IMR-90 (cell line): ENCODE measurements around the gene RPS19. TPM values are rescaled to one million over a fixed set of nuclear protein-coding genes. Genes with fewer than 3 reads are reported as not detected.

Experiments
- ATAC-seq: fragments of 200-7000 bp; cut with Tn5 transposase; 2 replicates; pipeline ENCODE4 v1.9.1; 2020; ENCODE audit warnings: low read depth, mild to moderate bottlenecking, moderate library complexity
- Bru-seq: library from RNA; stranded (reverse); fragments of 400-500 nt; gene quantifications from one replicate; lab custom pipeline; 2021; lab: Mats Ljungman, UMichigan
- BruChase-seq, 2 experiments: library from RNA; stranded (reverse); fragments of 400-500 nt; gene quantifications; one replicate each; lab custom pipeline; 2021; lab: Mats Ljungman, UMichigan
- BruUV-seq: library from RNA; stranded (reverse); fragments of 400-500 nt; replicated peaks from 2 replicates; lab custom pipeline; 2021; lab: Mats Ljungman, UMichigan
- CTCF ChIA-PET: fragments of 300-600 bp; formaldehyde crosslinking; extraction: SDS; loops from one replicate; lab custom pipeline; 2021; ENCODE audit warnings: antibody characterized with exemption; lab: Yijun Ruan, JAX
- POLR2A ChIA-PET: fragments of 300-600 bp; sonication (Branson Sonifier 250); formaldehyde crosslinking; loops from one replicate; lab custom pipeline; 2022; ENCODE audit warnings: antibody characterized with exemption; ENCODE audit not compliant: unreplicated experiment; lab: Charles Lee
- DNase-seq: peaks from one replicate; pipeline ENCODE4 v3.0.0; 2013
- H2AFZ ChIP-seq: replicated peaks from 2 replicates; pipeline ENCODE3; 2013; ENCODE audit warnings: low read length, mild to moderate bottlenecking; ENCODE audit not compliant: poor library complexity
- H2AK5ac ChIP-seq: 2 replicates; pipeline ENCODE4 v1.6.1; 2013; ENCODE audit warnings: low read depth, low read length, inconsistent platforms
- H2AK9ac ChIP-seq: replicated peaks from 2 replicates; pipeline ENCODE3; 2013; ENCODE audit warnings: mild to moderate bottlenecking, low read depth, low read length, moderate library complexity; ENCODE audit not compliant: poor library complexity
- H2BK120ac ChIP-seq: 2 replicates; pipeline ENCODE4 v1.6.1; 2013; ENCODE audit warnings: low read depth, low read length, inconsistent platforms
- H2BK15ac ChIP-seq: 3 replicates; pipeline ENCODE4 v1.6.1; 2013; ENCODE audit warnings: low read depth, low read length, inconsistent platforms
- H2BK20ac ChIP-seq: 2 replicates; pipeline ENCODE4 v1.6.1; 2013; ENCODE audit warnings: low read depth, mild to moderate bottlenecking, inconsistent platforms, low read length, moderate library complexity
- H2BK5ac ChIP-seq: 2 replicates; pipeline ENCODE4 v1.6.1; 2013; ENCODE audit warnings: mild to moderate bottlenecking, low read depth, low read length, inconsistent platforms; ENCODE audit not compliant: poor library complexity, severe bottlenecking
- H3K14ac ChIP-seq: replicated peaks from 2 replicates; pipeline ENCODE4 v1.6.1; 2013; ENCODE audit warnings: low read depth, low read length, inconsistent platforms
- H3K18ac ChIP-seq: 2 replicates; pipeline ENCODE4 v1.6.1; 2013; ENCODE audit warnings: low read depth, low read length, control low read depth
- H3K23ac ChIP-seq: 2 replicates; pipeline ENCODE4 v1.6.1; 2013; ENCODE audit warnings: low read depth, low read length, inconsistent platforms
- H3K27ac ChIP-seq: 2 replicates; pipeline ENCODE4 v1.5.1; 2013; ENCODE audit warnings: mild to moderate bottlenecking, control low read depth, low read length; ENCODE audit not compliant: insufficient read depth
- H3K27me3 ChIP-seq: 2 replicates; pipeline ENCODE4 v1.6.1; 2013; ENCODE audit warnings: low read length; ENCODE audit not compliant: control insufficient read depth, insufficient read depth
- H3K36me3 ChIP-seq: 2 replicates; pipeline ENCODE4 v1.6.1; 2013; ENCODE audit warnings: low read length, mixed read lengths; ENCODE audit not compliant: control insufficient read depth, insufficient read depth
- H3K4ac ChIP-seq: 2 replicates; pipeline ENCODE4 v1.6.1; 2013; ENCODE audit warnings: low read depth, low read length, inconsistent platforms
- H3K4me1 ChIP-seq: 2 replicates; pipeline ENCODE4 v1.6.1; 2013; ENCODE audit warnings: low read length, mixed read lengths; ENCODE audit not compliant: control insufficient read depth, insufficient read depth
- H3K4me2 ChIP-seq: 2 replicates; pipeline ENCODE4 v1.6.1; 2013; ENCODE audit warnings: low read depth, mild to moderate bottlenecking, control low read depth, low read length, moderate library complexity
- H3K4me3 ChIP-seq: 2 replicates; pipeline ENCODE4 v1.5.1; 2013; ENCODE audit warnings: low read depth, mild to moderate bottlenecking, control low read depth, low read length, moderate library complexity; ENCODE audit not compliant: insufficient read depth
- H3K56ac ChIP-seq: 2 replicates; pipeline ENCODE4 v1.6.1; 2013; ENCODE audit warnings: low read length, inconsistent platforms; ENCODE audit not compliant: insufficient read depth; ENCODE audit errors: extremely low read depth
- H3K79me1 ChIP-seq, 2 experiments: 2 replicates each; pipeline ENCODE4 v1.6.1; 2013; ENCODE audit warnings: low read length in 2 of 2, inconsistent platforms in 1 of 2, low read depth in 1 of 2
- H3K9ac ChIP-seq: 2 replicates; pipeline ENCODE4 v1.6.1; 2013; ENCODE audit warnings: low read depth, low read length, control low read depth
- H3K9me1 ChIP-seq: 2 replicates; pipeline ENCODE4 v1.6.1; 2013; ENCODE audit warnings: low read length, inconsistent platforms; ENCODE audit not compliant: insufficient read depth
- H3K9me3 ChIP-seq: 2 replicates; pipeline ENCODE4 v1.6.1; 2013; ENCODE audit warnings: low read length; ENCODE audit not compliant: control insufficient read depth, insufficient read depth
- H4K20me1 ChIP-seq: 2 replicates; pipeline ENCODE4 v1.6.1; 2013; ENCODE audit warnings: low read length, inconsistent platforms; ENCODE audit not compliant: insufficient read depth
- H4K5ac ChIP-seq: 2 replicates; pipeline ENCODE4 v1.6.1; 2013; ENCODE audit warnings: mild to moderate bottlenecking, low read depth, low read length, control low read depth
- H4K8ac ChIP-seq, 2 experiments: 2 replicates each; pipeline ENCODE4 v1.6.1; 2013; ENCODE audit warnings: low read depth in 2 of 2, low read length in 2 of 2, control low read depth in 1 of 2, inconsistent platforms in 1 of 2
- H4K91ac ChIP-seq: 2 replicates; pipeline ENCODE4 v1.6.1; 2013; ENCODE audit warnings: low read depth, low read length, inconsistent platforms; ENCODE audit not compliant: insufficient read depth
- CEBPB ChIP-seq: IDR thresholded peaks from 2 replicates; pipeline ENCODE4 v1.6.1; 2012; ENCODE audit warnings: low read depth, low read length, improper control_type of control experiment
- CHD1 ChIP-seq: IDR thresholded peaks from 2 replicates; pipeline ENCODE4 v1.6.1; 2012; ENCODE audit warnings: low read depth, low read length, improper control_type of control experiment
- CTCF ChIP-seq: conservative IDR thresholded peaks from 2 replicates; pipeline ENCODE4 v1.5.1; 2012; ENCODE audit warnings: mild to moderate bottlenecking, low read depth, low read length, improper control_type of control experiment
- ELK1 ChIP-seq: fragments of 150-350 bp; IDR thresholded peaks from 2 replicates; pipeline ENCODE4 v1.6.1; 2016; ENCODE audit warnings: low read depth, mild to moderate bottlenecking, low read length, moderate library complexity, borderline replicate concordance
- FOS ChIP-seq: fragments of 150-350 bp; IDR thresholded peaks from 2 replicates; pipeline ENCODE4 v1.6.1; 2016; ENCODE audit warnings: low read depth, low read length
- MAFK ChIP-seq: IDR thresholded peaks from 2 replicates; pipeline ENCODE4 v1.6.1; 2012; ENCODE audit warnings: low read depth, low read length, improper control_type of control experiment
- MAZ ChIP-seq: IDR thresholded peaks from 2 replicates; pipeline ENCODE4 v1.6.1; 2012; ENCODE audit warnings: low read depth, mild to moderate bottlenecking, low read length, improper control_type of control experiment, moderate library complexity, borderline replicate concordance
- MXI1 ChIP-seq: IDR thresholded peaks from 2 replicates; pipeline ENCODE4 v1.6.1; 2012; ENCODE audit warnings: low read depth, mild to moderate bottlenecking, low read length, moderate library complexity, borderline replicate concordance
- NFE2L2 ChIP-seq: fragments of 150-350 bp; IDR thresholded peaks from 2 replicates; pipeline ENCODE4 v1.6.1; 2016; ENCODE audit warnings: low read depth, mild to moderate bottlenecking, low read length
- POLR2A ChIP-seq: IDR thresholded peaks from 2 replicates; pipeline ENCODE4 v1.6.1; 2012; ENCODE audit warnings: mild to moderate bottlenecking, low read depth, low read length
- RAD21 ChIP-seq: IDR thresholded peaks from 2 replicates; pipeline ENCODE4 v1.6.1; 2012; ENCODE audit warnings: low read length, improper control_type of control experiment
- RFX5 ChIP-seq: IDR thresholded peaks from 2 replicates; pipeline ENCODE4 v1.8.0; 2012; ENCODE audit warnings: low read depth, mild to moderate bottlenecking, low read length, moderate library complexity
- WGBS, 2 experiments: methylation state at CpG; one replicate each; pipeline versions ENCODE4 v1.1.5 to v1.1.7; 2013; ENCODE audit warnings: missing lambda C conversion rate in 2 of 2; ENCODE audit not compliant: insufficient read length in 1 of 2; ENCODE audit errors: extremely low coverage in 2 of 2; 5-methylcytosine and 5-hydroxymethylcytosine counted together
- dilution Hi-C: fragments of 300-500 bp; cut with HindIII; formaldehyde crosslinking; loops from one replicate; pipeline ENCODE4 v1.14.3; 2018; ENCODE audit warnings: low sequenced_read_pairs; ENCODE audit not compliant: unreplicated experiment
- in situ Hi-C: fragments of 300-500 bp; cut with MboI; formaldehyde crosslinking; loops from 3 replicates; pipeline ENCODE4 v1.14.3; 2019; ENCODE audit warnings: low sequenced_read_pairs, inconsistent platforms, mixed read lengths
- intact Hi-C: fragments of 100-400 bp; cut with micrococcal nuclease; formaldehyde crosslinking; loops from 2 replicates; pipeline ENCODE4 v1.10.0; 2022
- long read RNA-seq: library from polyadenylated mRNA; unstranded; transcript quantifications from one replicate; pipeline ENCODE4 v2.0.0, GENCODE V29; 2021; ENCODE audit not compliant: unreplicated experiment
- polyA plus RNA-seq, 3 experiments: library from polyadenylated mRNA; depleted of rRNA; stranded (reverse); fragments of >200 nt; gene quantifications; 2 replicates each; pipeline ENCODE4 v1.2.3, GENCODE V29; 2012; ENCODE audit warnings: low replicate concordance in 1 of 3
- total RNA-seq: library from RNA; depleted of rRNA; stranded (reverse); fragments of >200 nt; gene quantifications from 2 replicates; pipeline ENCODE4 v1.2.3, GENCODE V29; 2012; rRNA removed

RPS19 gene
- total RNA-seq (230 and 299 TPM in 2 replicates), polyA plus RNA-seq (2012; rRNA removed) (1,882 and 3,988 TPM in 2 replicates), Bru-seq, nascent RNA (percentile 99 among the genes with signal in this experiment), BruChase-seq, experiment 1, labeled RNA remaining after a 6-hour chase (percentile 98 among the genes with signal in this experiment), BruChase-seq, experiment 2, labeled RNA remaining after a 2-hour chase (percentile 97 among the genes with signal in this experiment)
- 1,236 and 2,903 TPM in 2 replicates for polyA plus RNA-seq (2012; cell fraction: cytosol; rRNA removed)
- 465 and 1,276 TPM in 2 replicates for polyA plus RNA-seq (2012; cell fraction: nucleus; rRNA removed; ENCODE audit: low replicate concordance)
- long read RNA-seq, transcript RPS19-206 (6 exons, 2,359 nt): major isoform, 1,111 of 1,259 reads
- long read RNA-seq, transcript RPS19-207 (6 exons, 668 nt): minor isoform, 13 of 1,259 reads
- long read RNA-seq, transcript RPS19-202 (6 exons, 526 nt): minor isoform, 5 of 1,259 reads
- long read RNA-seq, partial matches to known transcripts: 98 of 1,259 reads
- long read RNA-seq, other reads (novel, unspliced or antisense): 31 of 1,259 reads

GRCh38 chr19:41859618-41860418 is at the start of gene RPS19:
RPS19 (plus strand) TSS chr19:41860255; CDS start chr19:41860775, 520 bp downstream.
- no peaks in the 10 kb centered on the region for H3K9me3 ChIP-seq
- ChIA-PET POLR2A (interaction anchor here (0.5 to 1.6 kb wide), 3 partner anchors 13 to 513 kb away, joined by 7 to 17 read pairs (median 7); no protein-coding TSS in a partner anchor), CTCF (interaction anchor here (0.7 to 1.1 kb wide), 3 partner anchors 28 to 49 kb away, joined by 3 to 4 read pairs (median 3); no protein-coding TSS in a partner anchor)
- H3K27ac ChIP-seq: peak within 1 kb of the TSS; percentile 99
- peaks cover 8 to 44% of the 10 kb centered on the region in 2 experiments; a peak in 3 of 4 replicates for H3K79me1 ChIP-seq
- WGBS, 2 experiments: 0% methylated on average over 32 of the region's 76 CpGs; no CpG with 5 or more reads in 1 of the 2 experiments
- no TSS peak for BruUV-seq
- H3K9ac ChIP-seq: peak within 1 kb of the TSS; percentile 100
- H2AK9ac ChIP-seq: peak within 1 kb of the TSS; percentile 95
- dilution Hi-C loops: no loop called here
- peak within 1 kb of the TSS; percentile 98 for H3K56ac ChIP-seq
- peak within 1 kb of the TSS; percentile 95 for H2BK120ac ChIP-seq
- peak within 1 kb of the TSS; percentile 62; the same call in 2 of the 3 replicates for H2BK15ac ChIP-seq
- DNase-seq (peak; percentile 98), ATAC-seq (peak; percentile 91)
- peak within 1 kb of the TSS; percentile 96 for H2BK5ac ChIP-seq
- peak within 1 kb of the TSS; percentile 72; the same call in 1 of the 2 replicates for H2BK20ac ChIP-seq
- H4K20me1 ChIP-seq: peaks cover 43% of the 10 kb centered on the region
- peak within 1 kb of the TSS; percentile 62 for H3K4me3 ChIP-seq
- peak within 1 kb of the TSS; percentile 96 for H4K5ac ChIP-seq
- H4K8ac ChIP-seq: peak within 1 kb of the TSS; percentile 93 to 100
- H3K23ac ChIP-seq: peak within 1 kb of the TSS; percentile 90
- H4K91ac ChIP-seq: peak within 1 kb of the TSS; percentile 98
- H3K14ac ChIP-seq: peak within 1 kb of the TSS; percentile 100
- H3K4ac ChIP-seq: peak within 1 kb of the TSS; percentile 99
- intact Hi-C loops: no loop called here
- peak within 1 kb of the TSS; percentile 91 for H3K18ac ChIP-seq
- H2AK5ac ChIP-seq: peak within 1 kb of the TSS; percentile 98
- peak within 1 kb of the TSS; percentile 100 for H2AFZ ChIP-seq
- peaks cover 40% of the 10 kb centered on the region for H3K36me3 ChIP-seq
- H3K4me2 ChIP-seq: peak within 1 kb of the TSS; percentile 100
- peaks cover 4% of the 10 kb centered on the region; the same call in 1 of the 2 replicates for H3K27me3 ChIP-seq
- peaks cover 10% of the 10 kb centered on the region for H3K4me1 ChIP-seq
- in situ Hi-C loops: no loop called here
- peaks cover 17% of the 10 kb centered on the region for H3K9me1 ChIP-seq
- TF ChIP-seq CEBPB: peak; percentile 63; the same call in 1 of the 2 replicates
- no peak for TF ChIP-seq ELK1
- 0 out of 2 replicates have a peak, but pooled peaks have one; percentile 10 for TF ChIP-seq FOS
- TF ChIP-seq MXI1: peak; percentile 91
- TF ChIP-seq NFE2L2: no peak
- peak; percentile 58 for TF ChIP-seq CTCF
- no peak for TF ChIP-seq RAD21
- no peak; the same call in none of the 2 replicates for TF ChIP-seq CHD1
- no peak for TF ChIP-seq RFX5
- TF ChIP-seq MAZ: peak; percentile 90
- TF ChIP-seq POLR2A: peak; percentile 98
- TF ChIP-seq MAFK: no peak
